ENCODE results near the gene TLN1. TPM values are rescaled to one million over a fixed set of nuclear protein-coding genes. Genes with fewer than 3 reads are reported as not detected.

The TLN1 gene
- total and polyA plus RNA-seq, 10 of the 15 experiments (the other 5 are each of a cell fraction or from before 2014, with no cell fraction given): 11.6 to 305 (median 71.9) TPM

DNA sequence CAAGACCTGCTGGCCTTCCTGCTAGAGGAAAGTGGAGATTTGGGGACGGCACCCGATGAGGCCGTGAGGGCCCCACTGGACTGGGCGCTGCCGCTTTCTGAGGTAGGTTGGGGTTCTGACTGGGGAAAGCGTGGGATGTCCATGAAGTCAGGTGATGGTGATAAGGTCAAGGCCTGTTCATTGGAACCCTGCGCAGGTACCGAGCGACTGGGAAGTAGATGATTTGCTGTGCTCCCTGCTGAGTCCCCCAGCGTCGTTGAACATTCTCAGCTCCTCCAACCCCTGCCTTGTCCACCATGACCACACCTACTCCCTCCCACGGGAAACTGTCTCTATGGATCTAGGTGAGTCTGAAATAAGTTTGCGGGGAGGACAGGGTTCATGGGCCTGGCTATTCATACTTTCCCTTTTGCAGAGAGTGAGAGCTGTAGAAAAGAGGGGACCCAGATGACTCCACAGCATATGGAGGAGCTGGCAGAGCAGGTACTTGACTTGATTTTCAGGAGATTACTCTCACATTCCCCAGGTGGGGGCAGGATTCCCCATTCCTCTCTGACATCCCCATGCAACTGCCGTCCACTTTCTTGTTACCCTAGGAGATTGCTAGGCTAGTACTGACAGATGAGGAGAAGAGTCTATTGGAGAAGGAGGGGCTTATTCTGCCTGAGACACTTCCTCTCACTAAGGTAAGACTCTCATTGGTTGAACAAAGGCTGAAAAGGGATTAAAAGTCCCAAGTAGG is 976 bp upstream of the TLN1 start (continued):
- TF ChIP-seq BCL3 (IDR thresholded peaks at IDR 0.05; ENCODE audit: borderline replicate concordance, insufficient read depth, low read depth, low read length, poor library complexity, severe bottlenecking): no peak
- TF ChIP-seq, protein P1, sequence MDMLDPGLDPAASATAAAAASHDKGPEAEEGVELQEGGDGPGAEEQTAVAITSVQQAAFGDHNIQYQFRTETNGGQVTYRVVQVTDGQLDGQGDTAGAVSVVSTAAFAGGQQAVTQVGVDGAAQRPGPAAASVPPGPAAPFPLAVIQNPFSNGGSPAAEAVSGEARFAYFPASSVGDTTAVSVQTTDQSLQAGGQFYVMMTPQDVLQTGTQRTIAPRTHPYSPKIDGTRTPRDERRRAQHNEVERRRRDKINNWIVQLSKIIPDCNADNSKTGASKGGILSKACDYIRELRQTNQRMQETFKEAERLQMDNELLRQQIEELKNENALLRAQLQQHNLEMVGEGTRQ (IDR thresholded peaks at IDR 0.05; ENCODE audit: borderline replicate concordance, low read depth, low read length): no peak
- TF ChIP-seq SPI1 (IDR thresholded peaks at IDR 0.05; ENCODE audit: borderline replicate concordance, insufficient read depth, low read depth, low read length): peak; percentile 73
- TF ChIP-seq, protein P2, sequence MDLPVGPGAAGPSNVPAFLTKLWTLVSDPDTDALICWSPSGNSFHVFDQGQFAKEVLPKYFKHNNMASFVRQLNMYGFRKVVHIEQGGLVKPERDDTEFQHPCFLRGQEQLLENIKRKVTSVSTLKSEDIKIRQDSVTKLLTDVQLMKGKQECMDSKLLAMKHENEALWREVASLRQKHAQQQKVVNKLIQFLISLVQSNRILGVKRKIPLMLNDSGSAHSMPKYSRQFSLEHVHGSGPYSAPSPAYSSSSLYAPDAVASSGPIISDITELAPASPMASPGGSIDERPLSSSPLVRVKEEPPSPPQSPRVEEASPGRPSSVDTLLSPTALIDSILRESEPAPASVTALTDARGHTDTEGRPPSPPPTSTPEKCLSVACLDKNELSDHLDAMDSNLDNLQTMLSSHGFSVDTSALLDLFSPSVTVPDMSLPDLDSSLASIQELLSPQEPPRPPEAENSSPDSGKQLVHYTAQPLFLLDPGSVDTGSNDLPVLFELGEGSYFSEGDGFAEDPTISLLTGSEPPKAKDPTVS (IDR thresholded peaks at IDR 0.05; ENCODE audit: low read depth, low read length): no peak
- peak; percentile 27; the same call in 1 of the 2 replicates for TF ChIP-seq SIN3A (IDR thresholded peaks at IDR 0.05; ENCODE audit: low read depth, low read length)
- no peak for TF ChIP-seq NFXL1 (IDR thresholded peaks at IDR 0.05; ENCODE audit: borderline replicate concordance)
- TF ChIP-seq JUNB (IDR thresholded peaks at IDR 0.05): no peak
- TF ChIP-seq FOXM1 (IDR thresholded peaks at IDR 0.05; ENCODE audit: low read depth, low read length): no peak
- TF ChIP-seq, protein P3, sequence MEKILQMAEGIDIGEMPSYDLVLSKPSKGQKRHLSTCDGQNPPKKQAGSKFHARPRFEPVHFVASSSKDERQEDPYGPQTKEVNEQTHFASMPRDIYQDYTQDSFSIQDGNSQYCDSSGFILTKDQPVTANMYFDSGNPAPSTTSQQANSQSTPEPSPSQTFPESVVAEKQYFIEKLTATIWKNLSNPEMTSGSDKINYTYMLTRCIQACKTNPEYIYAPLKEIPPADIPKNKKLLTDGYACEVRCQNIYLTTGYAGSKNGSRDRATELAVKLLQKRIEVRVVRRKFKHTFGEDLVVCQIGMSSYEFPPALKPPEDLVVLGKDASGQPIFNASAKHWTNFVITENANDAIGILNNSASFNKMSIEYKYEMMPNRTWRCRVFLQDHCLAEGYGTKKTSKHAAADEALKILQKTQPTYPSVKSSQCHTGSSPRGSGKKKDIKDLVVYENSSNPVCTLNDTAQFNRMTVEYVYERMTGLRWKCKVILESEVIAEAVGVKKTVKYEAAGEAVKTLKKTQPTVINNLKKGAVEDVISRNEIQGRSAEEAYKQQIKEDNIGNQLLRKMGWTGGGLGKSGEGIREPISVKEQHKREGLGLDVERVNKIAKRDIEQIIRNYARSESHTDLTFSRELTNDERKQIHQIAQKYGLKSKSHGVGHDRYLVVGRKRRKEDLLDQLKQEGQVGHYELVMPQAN (conservative IDR thresholded peaks at IDR 0.05): peak; percentile 73
- no peak for TF ChIP-seq RBBP5 (conservative IDR thresholded peaks at IDR 0.05)
- no peak for TF ChIP-seq HDAC6 (IDR thresholded peaks at IDR 0.05; ENCODE audit: unreplicated experiment)
- TF ChIP-seq, protein P4, sequence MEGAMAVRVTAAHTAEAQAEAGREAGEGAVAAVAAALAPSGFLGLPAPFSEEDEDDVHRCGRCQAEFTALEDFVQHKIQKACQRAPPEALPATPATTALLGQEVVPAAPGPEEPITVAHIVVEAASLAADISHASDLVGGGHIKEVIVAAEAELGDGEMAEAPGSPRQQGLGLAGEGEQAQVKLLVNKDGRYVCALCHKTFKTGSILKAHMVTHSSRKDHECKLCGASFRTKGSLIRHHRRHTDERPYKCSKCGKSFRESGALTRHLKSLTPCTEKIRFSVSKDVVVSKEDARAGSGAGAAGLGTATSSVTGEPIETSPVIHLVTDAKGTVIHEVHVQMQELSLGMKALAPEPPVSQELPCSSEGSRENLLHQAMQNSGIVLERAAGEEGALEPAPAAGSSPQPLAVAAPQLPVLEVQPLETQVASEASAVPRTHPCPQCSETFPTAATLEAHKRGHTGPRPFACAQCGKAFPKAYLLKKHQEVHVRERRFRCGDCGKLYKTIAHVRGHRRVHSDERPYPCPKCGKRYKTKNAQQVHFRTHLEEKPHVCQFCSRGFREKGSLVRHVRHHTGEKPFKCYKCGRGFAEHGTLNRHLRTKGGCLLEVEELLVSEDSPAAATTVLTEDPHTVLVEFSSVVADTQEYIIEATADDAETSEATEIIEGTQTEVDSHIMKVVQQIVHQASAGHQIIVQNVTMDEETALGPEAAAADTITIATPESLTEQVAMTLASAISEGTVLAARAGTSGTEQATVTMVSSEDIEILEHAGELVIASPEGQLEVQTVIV (IDR thresholded peaks at IDR 0.05; ENCODE audit: borderline replicate concordance, partially characterized antibody): no peak
- TF ChIP-seq MTA2 (IDR thresholded peaks at IDR 0.05; ENCODE audit: low read depth): peak; percentile 42; the same call in 1 of the 2 replicates
- TF ChIP-seq ELK1 (IDR thresholded peaks at IDR 0.05; ENCODE audit: low read depth, low read length): no peak
- TF ChIP-seq STAT3 (IDR thresholded peaks at IDR 0.05; ENCODE audit: low read depth, low read length): no peak
